ENCODE measurements around the gene AREG.

The AREG gene

GRCh38 chr4:74433043-74433442 is 11.9 kb upstream of the AREG start:
- DNase-seq = no peak

- DNase-seq = no peak
Measured at GRCh38 chr4:74433541-74434172, 11.3 kb upstream of the AREG start.

GRCh38 chr4:74435296-74435695 is 9.6 kb upstream of the AREG start:
- DNase-seq = no peak

- no peak for DNase-seq
Measured at GRCh38 chr4:74437866-74438265, 7.1 kb upstream of the AREG start.

GRCh38 chr4:74438661-74439060 is 6.3 kb upstream of the AREG start:
- no peak for DNase-seq

GRCh38 chr4:74439952-74440351 is 5.0 kb upstream of the AREG start:
- no peak for DNase-seq

GRCh38 chr4:74440356-74440755 is 4.6 kb upstream of the AREG start:
- DNase-seq = no peak

- DNase-seq = no peak
Measured at GRCh38 chr4:74441744-74442143, 3.2 kb upstream of the AREG start.

GRCh38 chr4:74446193-74446868 is 1.4 kb downstream of the AREG start:
- no peak for DNase-seq

- no peak for DNase-seq
Measured at GRCh38 chr4:74446896-74447295, 2.0 kb downstream of the AREG start.

GRCh38 chr4:74447636-74448233 is 2.8 kb downstream of the AREG start:
- no peak for DNase-seq

- DNase-seq = no peak
Measured at GRCh38 chr4:74449571-74450297, 4.8 kb downstream of the AREG start.

GRCh38 chr4:74450298-74450683 is 5.4 kb downstream of the AREG start:
- no peak for DNase-seq

GRCh38 chr4:74451214-74451661 is 6.3 kb downstream of the AREG start:
- DNase-seq = no peak

GRCh38 chr4:74453037-74453635 is 8.2 kb downstream of the AREG start:
- DNase-seq = no peak

GRCh38 chr4:74453829-74454742 is 9.2 kb downstream of the AREG start:
- DNase-seq = no peak

GRCh38 chr4:74455361-74456055 is 10.6 kb downstream of the AREG start:
- no peak for DNase-seq

- no peak for DNase-seq
Measured at GRCh38 chr4:74456056-74456744, 11.3 kb downstream of the AREG start.

- DNase-seq = no peak
Measured at GRCh38 chr4:74456849-74457395, 12.0 kb downstream of the AREG start.

- no peak for DNase-seq
Measured at GRCh38 chr4:74460833-74461232, 15.9 kb downstream of the AREG start.

- DNase-seq = no peak
Measured at GRCh38 chr4:74463123-74463522, 18.2 kb downstream of the AREG start.
